HepG2 (cell line): ENCODE results near the gene SPATA12. TPM values are rescaled to one million over a fixed set of nuclear protein-coding genes. Genes with fewer than 3 reads are reported as not detected.
A peak's percentile ranks its signal among the peaks of the same experiment; 100 is the strongest.

ENCODE experiments used
- HDAC6 ChIP-seq: fragments of 200-600 bp; sonication (generic); IDR thresholded peaks from 2 replicates; pipeline ENCODE4 v1.7.0; 2017; ENCODE audit warnings: mild to moderate bottlenecking, antibody characterized with exemption, low read length, low read depth
- HNRNPLL ChIP-seq: fragments of 200-400 bp; formaldehyde crosslinking; IDR thresholded peaks from 2 replicates; pipeline ENCODE4 v1.6.1; 2017; ENCODE audit warnings: mild to moderate bottlenecking, low read depth, low read length; ENCODE audit not compliant: poor library complexity, severe bottlenecking
- REPIN1 ChIP-seq: sonication (generic); formaldehyde crosslinking; IDR thresholded peaks from 2 replicates; pipeline ENCODE4 v1.8.0; 2022; ENCODE audit warnings: missing genetic modification reagents, low read depth, mild to moderate bottlenecking, borderline replicate concordance
- ZBTB7A ChIP-seq: sonication (generic); formaldehyde crosslinking; IDR thresholded peaks from 2 replicates; pipeline ENCODE4 v1.8.0; 2022; ENCODE audit warnings: mild to moderate bottlenecking, missing genetic modification reagents
- ZFP82 ChIP-seq: sonication (generic); formaldehyde crosslinking; IDR thresholded peaks from 2 replicates; pipeline ENCODE4 v1.5.1; 2020; ENCODE audit warnings: mild to moderate bottlenecking, missing genetic modification reagents, borderline replicate concordance
- ZNF329 ChIP-seq: sonication (generic); formaldehyde crosslinking; IDR thresholded peaks from 2 replicates; pipeline ENCODE4 v1.9.0; 2021; ENCODE audit warnings: low read depth, mild to moderate bottlenecking, missing genetic modification reagents
- ZNF337 ChIP-seq: sonication (generic); formaldehyde crosslinking; IDR thresholded peaks from 2 replicates; pipeline ENCODE4 v1.5.1; 2020; ENCODE audit warnings: missing genetic modification reagents, low read depth, mild to moderate bottlenecking, borderline replicate concordance
- ZNF382 ChIP-seq: sonication (generic); formaldehyde crosslinking; IDR thresholded peaks from 2 replicates; pipeline ENCODE4 v1.5.0; 2020; ENCODE audit warnings: missing genetic modification reagents, mild to moderate bottlenecking, borderline replicate concordance
- polyA plus RNA-seq, 8 experiments: library from polyadenylated mRNA; depleted of rRNA in 3 of 8; stranded (reverse) in 7 of 8; unstranded in 1 of 8; fragments of >200 nt; fragmentation: Illumina TruSeq in 4 of 8; extraction: Trizol in 4 of 8; gene quantifications; 2 replicates each; pipeline versions ENCODE4 v1.2.1 to v1.2.3, GENCODE V29; 2011 to 2016; ENCODE audit warnings: low read depth in 4 of 8, missing spikeins in 1 of 8, mixed read lengths in 1 of 8; ENCODE audit not compliant: insufficient read depth in 1 of 8
- total RNA-seq, 5 experiments: library from RNA; depleted of rRNA; stranded (reverse); fragments of >200 nt; fragmentation: Illumina TruSeq; extraction: Trizol; gene quantifications; 2 replicates each; pipeline ENCODE4 v1.2.3, GENCODE V29; 2016; ENCODE audit warnings: low read depth in 1 of 5
- TF ChIP-seq, protein P1 (sequence below): IDR thresholded peaks from 2 replicates; pipeline ENCODE4 v1.4.0; 2020; ENCODE audit warnings: mild to moderate bottlenecking, missing genetic modification reagents
- TF ChIP-seq, protein P2 (sequence below): sonication (generic); formaldehyde crosslinking; IDR thresholded peaks from 2 replicates; pipeline ENCODE4 v1.4.0; 2020; ENCODE audit warnings: mild to moderate bottlenecking, missing genetic modification reagents, borderline replicate concordance
- TF ChIP-seq, protein P3 (sequence below): IDR thresholded peaks from 2 replicates; pipeline ENCODE4 v1.6.1; 2016; ENCODE audit warnings: low read depth, missing genetic modification reagents, missing compliant biosample characterization
- TF ChIP-seq, protein P4 (sequence below): sonication (generic); formaldehyde crosslinking; IDR thresholded peaks from 2 replicates; pipeline ENCODE4 v1.5.0; 2020; ENCODE audit warnings: mild to moderate bottlenecking, missing genetic modification reagents, moderate library complexity

Gene SPATA12
- total and polyA plus RNA-seq, 2 of the 13 experiments (the other 11 are each of a cell fraction or from before 2014, with no cell fraction given), result 0.09 to 0.25 TPM

DNA sequence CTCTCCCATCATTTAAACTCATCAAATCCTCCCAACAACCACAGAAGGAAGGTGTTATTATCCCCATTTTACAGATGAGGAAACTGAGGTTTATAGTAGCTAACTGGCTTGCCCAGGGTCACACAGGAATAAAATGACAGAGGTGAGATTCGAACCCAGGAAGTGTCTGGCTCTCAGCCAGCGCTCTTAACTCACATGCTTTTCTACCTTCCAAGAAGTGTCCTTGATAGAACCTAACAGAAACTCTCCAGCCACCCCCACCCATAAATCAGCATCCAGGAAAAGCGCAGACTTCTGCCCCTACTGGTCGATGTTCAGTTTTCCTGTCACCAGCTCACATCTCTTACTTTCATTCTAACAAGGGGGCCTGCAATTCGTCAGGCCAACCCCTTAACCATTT lies 51.7 kb downstream of the SPATA12 start (continued):
- TF ChIP-seq, protein P1, sequence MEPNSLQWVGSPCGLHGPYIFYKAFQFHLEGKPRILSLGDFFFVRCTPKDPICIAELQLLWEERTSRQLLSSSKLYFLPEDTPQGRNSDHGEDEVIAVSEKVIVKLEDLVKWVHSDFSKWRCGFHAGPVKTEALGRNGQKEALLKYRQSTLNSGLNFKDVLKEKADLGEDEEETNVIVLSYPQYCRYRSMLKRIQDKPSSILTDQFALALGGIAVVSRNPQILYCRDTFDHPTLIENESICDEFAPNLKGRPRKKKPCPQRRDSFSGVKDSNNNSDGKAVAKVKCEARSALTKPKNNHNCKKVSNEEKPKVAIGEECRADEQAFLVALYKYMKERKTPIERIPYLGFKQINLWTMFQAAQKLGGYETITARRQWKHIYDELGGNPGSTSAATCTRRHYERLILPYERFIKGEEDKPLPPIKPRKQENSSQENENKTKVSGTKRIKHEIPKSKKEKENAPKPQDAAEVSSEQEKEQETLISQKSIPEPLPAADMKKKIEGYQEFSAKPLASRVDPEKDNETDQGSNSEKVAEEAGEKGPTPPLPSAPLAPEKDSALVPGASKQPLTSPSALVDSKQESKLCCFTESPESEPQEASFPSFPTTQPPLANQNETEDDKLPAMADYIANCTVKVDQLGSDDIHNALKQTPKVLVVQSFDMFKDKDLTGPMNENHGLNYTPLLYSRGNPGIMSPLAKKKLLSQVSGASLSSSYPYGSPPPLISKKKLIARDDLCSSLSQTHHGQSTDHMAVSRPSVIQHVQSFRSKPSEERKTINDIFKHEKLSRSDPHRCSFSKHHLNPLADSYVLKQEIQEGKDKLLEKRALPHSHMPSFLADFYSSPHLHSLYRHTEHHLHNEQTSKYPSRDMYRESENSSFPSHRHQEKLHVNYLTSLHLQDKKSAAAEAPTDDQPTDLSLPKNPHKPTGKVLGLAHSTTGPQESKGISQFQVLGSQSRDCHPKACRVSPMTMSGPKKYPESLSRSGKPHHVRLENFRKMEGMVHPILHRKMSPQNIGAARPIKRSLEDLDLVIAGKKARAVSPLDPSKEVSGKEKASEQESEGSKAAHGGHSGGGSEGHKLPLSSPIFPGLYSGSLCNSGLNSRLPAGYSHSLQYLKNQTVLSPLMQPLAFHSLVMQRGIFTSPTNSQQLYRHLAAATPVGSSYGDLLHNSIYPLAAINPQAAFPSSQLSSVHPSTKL (CRISPR knock-in tag), result no peak
- TF ChIP-seq ZNF337 (CRISPR knock-in tag) (no peak), ZNF382 (CRISPR knock-in tag) (no peak), HDAC6 (no peak), HNRNPLL (no peak), ZNF329 (CRISPR knock-in tag) (no peak), ZBTB7A (CRISPR knock-in tag) (no peak), REPIN1 (CRISPR knock-in tag) (no peak), ZFP82 (CRISPR knock-in tag) (no peak)
- TF ChIP-seq, protein P2, sequence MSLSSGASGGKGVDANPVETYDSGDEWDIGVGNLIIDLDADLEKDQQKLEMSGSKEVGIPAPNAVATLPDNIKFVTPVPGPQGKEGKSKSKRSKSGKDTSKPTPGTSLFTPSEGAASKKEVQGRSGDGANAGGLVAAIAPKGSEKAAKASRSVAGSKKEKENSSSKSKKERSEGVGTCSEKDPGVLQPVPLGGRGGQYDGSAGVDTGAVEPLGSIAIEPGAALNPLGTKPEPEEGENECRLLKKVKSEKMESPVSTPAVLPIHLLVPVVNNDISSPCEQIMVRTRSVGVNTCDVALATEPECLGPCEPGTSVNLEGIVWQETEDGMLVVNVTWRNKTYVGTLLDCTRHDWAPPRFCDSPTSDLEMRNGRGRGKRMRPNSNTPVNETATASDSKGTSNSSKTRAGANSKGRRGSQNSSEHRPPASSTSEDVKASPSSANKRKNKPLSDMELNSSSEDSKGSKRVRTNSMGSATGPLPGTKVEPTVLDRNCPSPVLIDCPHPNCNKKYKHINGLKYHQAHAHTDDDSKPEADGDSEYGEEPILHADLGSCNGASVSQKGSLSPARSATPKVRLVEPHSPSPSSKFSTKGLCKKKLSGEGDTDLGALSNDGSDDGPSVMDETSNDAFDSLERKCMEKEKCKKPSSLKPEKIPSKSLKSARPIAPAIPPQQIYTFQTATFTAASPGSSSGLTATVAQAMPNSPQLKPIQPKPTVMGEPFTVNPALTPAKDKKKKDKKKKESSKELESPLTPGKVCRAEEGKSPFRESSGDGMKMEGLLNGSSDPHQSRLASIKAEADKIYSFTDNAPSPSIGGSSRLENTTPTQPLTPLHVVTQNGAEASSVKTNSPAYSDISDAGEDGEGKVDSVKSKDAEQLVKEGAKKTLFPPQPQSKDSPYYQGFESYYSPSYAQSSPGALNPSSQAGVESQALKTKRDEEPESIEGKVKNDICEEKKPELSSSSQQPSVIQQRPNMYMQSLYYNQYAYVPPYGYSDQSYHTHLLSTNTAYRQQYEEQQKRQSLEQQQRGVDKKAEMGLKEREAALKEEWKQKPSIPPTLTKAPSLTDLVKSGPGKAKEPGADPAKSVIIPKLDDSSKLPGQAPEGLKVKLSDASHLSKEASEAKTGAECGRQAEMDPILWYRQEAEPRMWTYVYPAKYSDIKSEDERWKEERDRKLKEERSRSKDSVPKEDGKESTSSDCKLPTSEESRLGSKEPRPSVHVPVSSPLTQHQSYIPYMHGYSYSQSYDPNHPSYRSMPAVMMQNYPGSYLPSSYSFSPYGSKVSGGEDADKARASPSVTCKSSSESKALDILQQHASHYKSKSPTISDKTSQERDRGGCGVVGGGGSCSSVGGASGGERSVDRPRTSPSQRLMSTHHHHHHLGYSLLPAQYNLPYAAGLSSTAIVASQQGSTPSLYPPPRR, result no peak
- TF ChIP-seq, protein P3, sequence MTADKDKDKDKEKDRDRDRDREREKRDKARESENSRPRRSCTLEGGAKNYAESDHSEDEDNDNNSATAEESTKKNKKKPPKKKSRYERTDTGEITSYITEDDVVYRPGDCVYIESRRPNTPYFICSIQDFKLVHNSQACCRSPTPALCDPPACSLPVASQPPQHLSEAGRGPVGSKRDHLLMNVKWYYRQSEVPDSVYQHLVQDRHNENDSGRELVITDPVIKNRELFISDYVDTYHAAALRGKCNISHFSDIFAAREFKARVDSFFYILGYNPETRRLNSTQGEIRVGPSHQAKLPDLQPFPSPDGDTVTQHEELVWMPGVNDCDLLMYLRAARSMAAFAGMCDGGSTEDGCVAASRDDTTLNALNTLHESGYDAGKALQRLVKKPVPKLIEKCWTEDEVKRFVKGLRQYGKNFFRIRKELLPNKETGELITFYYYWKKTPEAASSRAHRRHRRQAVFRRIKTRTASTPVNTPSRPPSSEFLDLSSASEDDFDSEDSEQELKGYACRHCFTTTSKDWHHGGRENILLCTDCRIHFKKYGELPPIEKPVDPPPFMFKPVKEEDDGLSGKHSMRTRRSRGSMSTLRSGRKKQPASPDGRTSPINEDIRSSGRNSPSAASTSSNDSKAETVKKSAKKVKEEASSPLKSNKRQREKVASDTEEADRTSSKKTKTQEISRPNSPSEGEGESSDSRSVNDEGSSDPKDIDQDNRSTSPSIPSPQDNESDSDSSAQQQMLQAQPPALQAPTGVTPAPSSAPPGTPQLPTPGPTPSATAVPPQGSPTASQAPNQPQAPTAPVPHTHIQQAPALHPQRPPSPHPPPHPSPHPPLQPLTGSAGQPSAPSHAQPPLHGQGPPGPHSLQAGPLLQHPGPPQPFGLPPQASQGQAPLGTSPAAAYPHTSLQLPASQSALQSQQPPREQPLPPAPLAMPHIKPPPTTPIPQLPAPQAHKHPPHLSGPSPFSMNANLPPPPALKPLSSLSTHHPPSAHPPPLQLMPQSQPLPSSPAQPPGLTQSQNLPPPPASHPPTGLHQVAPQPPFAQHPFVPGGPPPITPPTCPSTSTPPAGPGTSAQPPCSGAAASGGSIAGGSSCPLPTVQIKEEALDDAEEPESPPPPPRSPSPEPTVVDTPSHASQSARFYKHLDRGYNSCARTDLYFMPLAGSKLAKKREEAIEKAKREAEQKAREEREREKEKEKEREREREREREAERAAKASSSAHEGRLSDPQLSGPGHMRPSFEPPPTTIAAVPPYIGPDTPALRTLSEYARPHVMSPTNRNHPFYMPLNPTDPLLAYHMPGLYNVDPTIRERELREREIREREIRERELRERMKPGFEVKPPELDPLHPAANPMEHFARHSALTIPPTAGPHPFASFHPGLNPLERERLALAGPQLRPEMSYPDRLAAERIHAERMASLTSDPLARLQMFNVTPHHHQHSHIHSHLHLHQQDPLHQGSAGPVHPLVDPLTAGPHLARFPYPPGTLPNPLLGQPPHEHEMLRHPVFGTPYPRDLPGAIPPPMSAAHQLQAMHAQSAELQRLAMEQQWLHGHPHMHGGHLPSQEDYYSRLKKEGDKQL, result no peak
- TF ChIP-seq, protein P4, sequence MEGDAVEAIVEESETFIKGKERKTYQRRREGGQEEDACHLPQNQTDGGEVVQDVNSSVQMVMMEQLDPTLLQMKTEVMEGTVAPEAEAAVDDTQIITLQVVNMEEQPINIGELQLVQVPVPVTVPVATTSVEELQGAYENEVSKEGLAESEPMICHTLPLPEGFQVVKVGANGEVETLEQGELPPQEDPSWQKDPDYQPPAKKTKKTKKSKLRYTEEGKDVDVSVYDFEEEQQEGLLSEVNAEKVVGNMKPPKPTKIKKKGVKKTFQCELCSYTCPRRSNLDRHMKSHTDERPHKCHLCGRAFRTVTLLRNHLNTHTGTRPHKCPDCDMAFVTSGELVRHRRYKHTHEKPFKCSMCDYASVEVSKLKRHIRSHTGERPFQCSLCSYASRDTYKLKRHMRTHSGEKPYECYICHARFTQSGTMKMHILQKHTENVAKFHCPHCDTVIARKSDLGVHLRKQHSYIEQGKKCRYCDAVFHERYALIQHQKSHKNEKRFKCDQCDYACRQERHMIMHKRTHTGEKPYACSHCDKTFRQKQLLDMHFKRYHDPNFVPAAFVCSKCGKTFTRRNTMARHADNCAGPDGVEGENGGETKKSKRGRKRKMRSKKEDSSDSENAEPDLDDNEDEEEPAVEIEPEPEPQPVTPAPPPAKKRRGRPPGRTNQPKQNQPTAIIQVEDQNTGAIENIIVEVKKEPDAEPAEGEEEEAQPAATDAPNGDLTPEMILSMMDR, result peak; percentile 15; the same call in 1 of the 2 replicates
